Measurements from ENCODE around the gene LIPA. TPM values are rescaled to one million over a fixed set of nuclear protein-coding genes. Genes with fewer than 3 reads are reported as not detected.

The LIPA gene
- total RNA-seq, 4 donors from 2014 or later, result 29.1 to 45.8 (median 33.9) TPM

DNA sequence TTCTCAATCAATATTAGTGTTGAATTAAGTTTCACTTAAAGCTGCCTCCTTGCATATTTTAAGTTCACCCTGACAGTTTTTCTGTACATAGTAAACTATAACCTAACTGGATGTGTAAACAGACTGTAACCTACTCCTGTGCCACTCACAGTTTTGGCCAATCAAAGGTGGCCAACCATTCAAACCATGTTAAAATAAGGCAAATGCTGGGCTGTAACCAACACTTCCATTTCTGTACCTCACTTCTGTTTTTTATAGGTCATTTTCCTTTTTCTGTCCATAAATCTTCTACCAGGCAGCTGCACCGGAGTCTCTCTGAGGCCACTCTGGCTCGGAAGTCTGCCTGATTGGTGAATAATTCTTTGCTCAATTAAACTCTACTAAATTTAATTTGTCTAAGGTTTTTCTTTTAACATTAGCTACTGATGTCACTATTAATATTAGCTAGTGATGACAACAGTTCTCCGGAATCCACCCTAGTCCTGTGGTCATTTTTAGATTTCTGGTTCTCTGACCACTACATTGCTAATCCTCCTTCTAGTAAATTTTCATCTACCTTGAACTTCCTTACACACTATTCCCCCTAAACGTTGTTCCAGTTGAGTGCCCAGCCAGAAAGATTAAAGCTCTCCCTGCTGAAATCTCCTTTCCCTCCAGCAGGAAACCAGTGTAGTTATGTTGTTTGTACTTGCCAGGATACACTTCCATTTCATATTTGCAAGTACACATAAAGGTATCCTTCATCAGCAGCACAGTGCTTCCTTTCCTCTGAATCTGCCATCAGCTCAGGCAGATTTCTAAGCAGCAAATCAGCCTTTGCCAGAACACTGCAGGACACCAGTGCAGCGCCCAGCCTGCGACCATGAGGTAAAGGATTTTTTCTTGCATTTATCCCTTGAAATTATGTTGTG is 31.7 kb upstream of the LIPA start:
- DNase-seq, result no peak
- no peaks in the 10 kb centered on the region for H3K36me3 ChIP-seq
- WGBS, 2 donors, result 47 to 49% methylated on average over 6 of the region's 6 CpGs
- H3K27ac ChIP-seq, result peak overlapping the region; percentile 42 to 74 (median 51)
- intact Hi-C loops (cut with DNase I), result no loop called here
- H3K4me3 ChIP-seq (replicated peaks in 1 of 3), result no peak overlapping the region
- H3K9me3 ChIP-seq, result no peaks in the 10 kb centered on the region
- peaks cover 7 to 15% of the 10 kb centered on the region in 2 donors for H3K4me1 ChIP-seq
- no peak for TF ChIP-seq POLR2A (IDR thresholded peaks at IDR 0.05)
- TF ChIP-seq, protein P1, sequence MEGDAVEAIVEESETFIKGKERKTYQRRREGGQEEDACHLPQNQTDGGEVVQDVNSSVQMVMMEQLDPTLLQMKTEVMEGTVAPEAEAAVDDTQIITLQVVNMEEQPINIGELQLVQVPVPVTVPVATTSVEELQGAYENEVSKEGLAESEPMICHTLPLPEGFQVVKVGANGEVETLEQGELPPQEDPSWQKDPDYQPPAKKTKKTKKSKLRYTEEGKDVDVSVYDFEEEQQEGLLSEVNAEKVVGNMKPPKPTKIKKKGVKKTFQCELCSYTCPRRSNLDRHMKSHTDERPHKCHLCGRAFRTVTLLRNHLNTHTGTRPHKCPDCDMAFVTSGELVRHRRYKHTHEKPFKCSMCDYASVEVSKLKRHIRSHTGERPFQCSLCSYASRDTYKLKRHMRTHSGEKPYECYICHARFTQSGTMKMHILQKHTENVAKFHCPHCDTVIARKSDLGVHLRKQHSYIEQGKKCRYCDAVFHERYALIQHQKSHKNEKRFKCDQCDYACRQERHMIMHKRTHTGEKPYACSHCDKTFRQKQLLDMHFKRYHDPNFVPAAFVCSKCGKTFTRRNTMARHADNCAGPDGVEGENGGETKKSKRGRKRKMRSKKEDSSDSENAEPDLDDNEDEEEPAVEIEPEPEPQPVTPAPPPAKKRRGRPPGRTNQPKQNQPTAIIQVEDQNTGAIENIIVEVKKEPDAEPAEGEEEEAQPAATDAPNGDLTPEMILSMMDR (IDR thresholded peaks at IDR 0.05), result peak in 1 of 6 experiments; percentile 19
- no peaks in the 10 kb centered on the region for H3K27me3 ChIP-seq

GRCh38 chr10:89281606-89282395 is 30.2 kb upstream of the LIPA start:
- Histone ChIP-seq H3K4me1 (peaks cover 13 to 23% of the 10 kb centered on the region in 2 donors), H3K27ac (no peak overlapping the region), H3K4me3 (replicated peaks in 1 of 3) (peak overlapping the region in 1 of 3 donors; percentile 11), H3K27me3 (no peaks in the 10 kb centered on the region), H3K9me3 (no peaks in the 10 kb centered on the region), H3K36me3 (no peaks in the 10 kb centered on the region)
- 78 to 83% methylated on average over 4 of the region's 4 CpGs for WGBS, 2 donors
- intact Hi-C loops (cut with DNase I), result no loop called here
- TF ChIP-seq, protein P1 (IDR thresholded peaks at IDR 0.05), result no peak
- no peak for TF ChIP-seq POLR2A (IDR thresholded peaks at IDR 0.05)
- no peak for DNase-seq

DNA sequence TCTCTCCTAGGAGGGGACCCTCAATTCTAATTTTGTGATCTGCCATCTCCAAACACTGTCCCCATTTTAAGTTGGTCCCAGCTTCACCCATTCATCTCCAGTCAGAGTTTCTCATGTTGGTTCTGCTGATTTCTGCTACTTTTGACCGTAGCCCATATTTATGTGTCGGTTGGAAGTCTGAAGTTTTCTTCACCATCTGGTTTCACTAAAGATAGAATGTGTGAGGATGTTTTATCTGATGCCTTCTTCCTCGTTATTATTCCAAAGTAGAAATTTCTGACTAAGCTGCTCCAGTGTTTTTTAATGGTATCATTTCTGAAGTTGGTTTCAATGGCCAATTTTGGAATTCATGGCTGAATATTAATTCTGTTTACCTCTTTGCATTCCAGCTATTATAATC is 28.9 kb upstream of the LIPA start:
- 77 to 83% methylated on average over 3 of the region's 3 CpGs for WGBS, 2 donors
- Histone ChIP-seq H3K36me3 (no peaks in the 10 kb centered on the region), H3K27ac (no peak overlapping the region), H3K4me1 (peaks cover 13 to 27% of the 10 kb centered on the region in 2 donors), H3K4me3 (replicated peaks in 1 of 3) (no peak overlapping the region), H3K27me3 (no peaks in the 10 kb centered on the region), H3K9me3 (no peaks in the 10 kb centered on the region)
- intact Hi-C loops (cut with DNase I), result no loop called here
- TF ChIP-seq, protein P1 (IDR thresholded peaks at IDR 0.05), result no peak
- no peak for TF ChIP-seq POLR2A (IDR thresholded peaks at IDR 0.05)
- no peak for DNase-seq

DNA sequence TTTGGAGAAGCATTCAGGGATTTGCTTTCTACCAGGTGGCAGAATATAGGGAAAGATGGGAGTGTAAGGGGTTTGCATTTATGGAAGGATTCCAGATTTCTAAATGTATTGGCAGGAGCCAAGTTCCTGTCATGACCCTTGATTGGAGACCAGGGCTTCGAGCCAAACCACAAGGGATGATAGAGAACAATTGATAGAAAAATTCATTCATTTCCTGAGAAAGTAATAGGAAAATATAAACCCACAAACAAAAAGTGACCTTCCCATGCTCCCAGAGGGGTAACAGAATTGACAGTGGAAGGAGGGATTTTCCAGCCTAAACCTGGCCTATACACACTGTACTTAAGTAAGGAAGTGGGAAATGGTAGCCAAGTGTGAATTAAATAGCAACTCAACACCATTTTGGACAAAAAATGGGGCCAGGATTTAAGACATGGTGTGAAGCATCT is 27.9 kb upstream of the LIPA start:
- H3K36me3 ChIP-seq, result no peaks in the 10 kb centered on the region
- WGBS, 2 donors, result 64 to 69% methylated on average over 1 of the region's 1 CpG
- no peak for TF ChIP-seq POLR2A (IDR thresholded peaks at IDR 0.05)
- TF ChIP-seq, protein P1 (IDR thresholded peaks at IDR 0.05), result no peak
- H3K4me1 ChIP-seq, result peaks cover 13 to 28% of the 10 kb centered on the region in 2 donors
- H3K4me3 ChIP-seq (replicated peaks in 1 of 3), result no peak overlapping the region
- intact Hi-C loops (cut with DNase I), result no loop called here
- no peak for DNase-seq
- no peaks in the 10 kb centered on the region for H3K27me3 ChIP-seq
- peak overlapping the region in 2 of 3 donors; percentile 32 to 86 for H3K27ac ChIP-seq
- no peaks in the 10 kb centered on the region for H3K9me3 ChIP-seq
